IPS-11a (cell line): Measurements from ENCODE around the gene APOBEC4.

Experiments
- H3K4me3 ChIP-seq: one replicate; pipeline ENCODE4 v1.5.1; 2013; ENCODE audit warnings: low read depth, low read length, control low read depth

Gene APOBEC4

DNA sequence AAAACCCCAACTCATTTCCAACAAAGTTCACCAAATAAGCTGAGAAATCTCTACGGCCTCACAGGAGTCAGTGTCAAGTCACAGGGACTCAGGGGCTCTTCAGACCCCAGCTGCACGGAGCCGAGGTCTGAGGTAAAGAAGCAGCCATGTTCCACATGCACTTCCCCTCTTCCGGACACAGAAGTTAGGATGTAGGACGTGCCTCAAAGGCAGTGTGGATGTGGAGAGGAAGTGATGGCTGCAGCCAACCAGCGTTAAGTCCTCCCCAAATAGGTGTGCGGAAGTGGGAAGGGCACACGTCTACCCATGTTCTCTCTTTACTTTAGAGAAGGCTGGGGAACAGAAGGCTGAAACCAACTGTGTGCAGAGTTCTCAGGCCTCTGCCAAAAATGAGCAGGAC lies 48.3 kb downstream of the APOBEC4 start:
- H3K4me3 ChIP-seq = no peak overlapping the region

DNA sequence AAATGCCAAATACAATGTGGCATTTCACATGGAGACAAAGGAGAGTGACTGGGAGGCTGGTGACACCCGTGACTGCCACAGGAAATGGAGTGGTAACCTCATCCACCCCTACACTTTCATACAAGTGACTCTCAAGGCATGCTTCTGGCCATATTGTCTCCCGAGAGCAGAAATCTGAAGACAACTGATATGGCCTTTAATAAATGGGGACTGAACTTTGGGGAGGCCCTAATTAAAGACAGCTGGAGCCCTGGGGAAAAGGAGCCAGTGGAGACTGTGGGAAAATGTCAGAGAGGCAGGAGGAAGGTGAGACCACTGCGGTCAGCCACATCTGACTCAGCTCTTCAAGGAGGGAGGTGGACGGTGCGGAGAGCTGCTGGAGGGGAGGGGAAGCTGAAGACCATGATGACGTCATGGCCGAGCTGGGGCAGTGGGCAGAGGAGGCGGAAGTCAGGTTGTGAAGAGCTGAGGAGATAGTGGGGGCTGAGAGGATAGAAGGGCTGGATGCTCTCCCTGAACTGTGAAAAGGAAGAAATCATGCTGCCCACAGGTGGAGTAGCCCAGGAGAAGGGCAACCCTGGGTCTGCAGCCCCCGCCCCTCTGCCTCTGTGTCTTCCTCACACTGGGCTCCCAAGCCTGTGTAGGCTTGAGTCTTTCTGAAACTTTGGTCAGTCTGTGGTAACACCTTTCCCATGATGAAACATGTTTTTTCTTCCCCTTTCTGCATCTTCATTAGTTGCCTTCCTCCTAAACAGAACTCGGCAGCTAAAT lies 48.9 kb downstream of the APOBEC4 start:
- H3K4me3 ChIP-seq = no peak overlapping the region

DNA sequence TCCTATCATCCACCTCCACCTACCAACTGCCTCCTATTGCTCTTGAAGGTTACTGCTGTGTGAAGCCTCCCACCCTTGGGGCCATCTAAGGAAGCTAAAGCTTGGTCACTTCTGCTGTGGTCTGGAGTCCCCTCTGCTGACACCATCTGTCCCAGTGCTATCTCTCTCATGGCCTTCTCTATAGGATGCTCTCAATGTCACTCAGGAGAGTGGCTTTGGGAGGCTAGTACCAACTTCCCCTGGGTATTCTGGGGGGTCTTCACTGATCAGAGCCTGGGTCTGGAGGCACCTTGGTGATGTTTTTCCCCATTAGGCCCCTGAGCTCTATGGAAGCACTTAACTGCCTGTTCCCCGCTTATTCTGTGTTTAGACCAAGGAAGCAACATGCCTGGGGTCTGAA lies 50.6 kb downstream of the APOBEC4 start:
- H3K4me3 ChIP-seq = no peak overlapping the region

DNA sequence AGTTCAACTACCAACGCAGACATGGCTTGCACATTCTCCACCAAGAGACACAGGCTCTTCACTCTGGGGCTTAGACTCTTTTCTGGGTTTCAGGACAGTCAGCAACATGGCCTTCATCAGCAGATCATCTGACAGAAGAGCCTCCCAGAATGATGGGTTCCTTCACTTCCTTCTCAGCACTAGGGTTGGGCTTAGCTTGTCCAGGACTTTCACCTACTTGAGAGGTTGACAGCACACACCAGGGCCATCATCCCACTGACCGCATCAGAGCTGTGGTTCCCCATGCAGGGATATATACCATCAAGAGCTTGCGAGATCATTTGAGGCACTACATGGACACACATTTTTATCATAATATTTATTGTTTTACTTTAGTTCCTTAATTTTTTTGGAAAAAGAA lies 52.5 kb downstream of the APOBEC4 start:
- no peak overlapping the region for H3K4me3 ChIP-seq

DNA sequence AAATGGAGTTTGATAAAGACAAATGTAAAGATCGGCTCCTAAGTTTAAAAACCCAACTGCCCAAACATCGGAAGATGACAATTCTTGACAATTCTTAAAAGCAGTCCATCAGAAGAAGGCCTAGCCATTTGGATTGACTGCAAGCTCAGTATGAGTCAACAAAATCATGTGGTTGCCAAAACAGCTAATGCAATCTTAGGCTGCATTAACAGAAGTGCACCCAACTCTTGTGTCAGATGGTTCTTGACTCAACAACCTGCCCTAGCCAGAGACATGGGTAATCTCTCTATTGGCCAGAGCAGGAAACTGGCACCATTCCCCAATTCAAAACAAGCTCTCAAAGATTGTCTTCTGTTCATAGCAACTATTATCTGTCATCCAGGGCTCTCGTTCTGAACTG lies 53.0 kb downstream of the APOBEC4 start:
- no peak overlapping the region for H3K4me3 ChIP-seq

DNA sequence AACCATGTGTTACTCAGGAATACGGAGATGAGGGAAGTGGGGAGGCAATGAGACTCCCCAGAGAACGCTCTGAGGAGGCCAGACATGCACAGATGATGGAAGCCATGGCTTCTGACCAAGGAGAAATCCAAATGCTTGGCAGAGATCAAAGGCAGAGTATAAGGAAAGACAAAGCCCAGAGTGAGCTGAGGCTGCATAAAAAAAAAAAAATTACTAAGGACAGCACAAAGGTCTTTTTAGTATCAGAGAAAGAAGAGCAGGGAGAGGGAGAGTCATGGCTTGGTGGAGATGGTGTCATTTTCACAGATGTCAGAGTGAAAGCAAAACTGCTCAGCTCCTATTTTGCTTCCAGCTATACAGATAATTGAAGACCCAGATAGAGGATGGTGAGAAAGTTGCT lies 54.7 kb downstream of the APOBEC4 start:
- no peak overlapping the region for H3K4me3 ChIP-seq

DNA sequence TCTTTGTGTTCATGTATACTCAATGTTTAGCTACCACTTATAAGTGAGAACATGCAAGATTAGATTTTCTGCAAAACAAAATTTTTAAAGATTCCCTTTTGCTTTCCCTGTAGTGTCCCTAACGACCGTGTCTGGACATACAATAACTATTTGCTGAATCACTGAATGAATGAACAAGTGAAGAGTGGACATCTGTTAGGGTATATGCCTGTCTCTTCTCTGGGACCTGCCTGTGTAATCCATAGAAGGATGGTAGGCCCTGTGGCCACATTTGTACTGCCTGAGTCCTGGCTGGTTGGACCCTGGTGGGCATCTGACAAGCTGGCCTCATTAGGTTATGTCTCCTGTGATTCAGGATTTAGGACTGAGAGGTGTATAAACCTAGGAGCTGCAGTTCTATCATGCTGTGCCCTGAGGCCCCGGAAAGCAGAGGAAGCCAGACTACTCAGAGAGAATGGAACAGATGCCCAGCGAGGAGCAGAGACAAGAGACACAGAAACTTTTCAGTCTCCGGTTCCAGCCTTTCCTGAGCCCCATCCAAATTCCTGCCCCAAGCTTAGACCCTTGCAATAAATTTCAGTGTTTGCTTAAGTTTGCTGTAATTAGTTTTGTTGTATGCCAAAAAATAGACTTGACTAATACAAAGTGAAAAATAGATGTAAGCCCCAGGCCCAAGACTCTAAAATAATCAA lies 55.3 kb downstream of the APOBEC4 start:
- no peak overlapping the region for H3K4me3 ChIP-seq

DNA sequence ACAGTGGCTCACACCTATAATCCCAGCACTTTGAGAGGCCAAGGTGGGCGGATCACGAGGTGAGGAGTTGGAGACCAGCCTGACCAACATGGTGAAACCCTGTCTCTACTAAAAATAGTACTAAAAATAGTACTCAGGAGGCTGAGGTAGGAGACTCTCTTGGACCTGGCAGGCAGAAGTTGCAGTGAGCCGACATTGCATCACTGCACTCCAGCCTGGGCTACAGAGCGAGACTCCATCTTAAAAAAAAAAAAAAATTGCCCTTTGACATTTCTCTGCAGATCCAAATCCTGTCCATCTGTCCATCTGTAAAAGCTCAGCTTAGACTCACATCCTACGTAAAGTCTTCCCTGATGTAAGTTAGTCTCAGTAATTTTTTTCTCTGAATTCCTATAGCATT lies 56.6 kb downstream of the APOBEC4 start:
- H3K4me3 ChIP-seq = no peak overlapping the region
